GM12864 (cell line): Measurements from ENCODE around the gene FAM131C.
"Not testable (repeated sequence)": the region's sequence is repeated elsewhere in the genome, so short reads cannot be mapped to it uniquely, and the experiment has no call there.

Experiments
- DNase-seq: peaks from one replicate; pipeline ENCODE4 v3.0.0-alpha.2; 2011; ENCODE audit warnings: low read depth
- H3K4me3 ChIP-seq: 2 replicates; pipeline ENCODE4 v1.5.1; 2011; ENCODE audit warnings: mild to moderate bottlenecking, low read depth, low read length, control low read depth
- TF ChIP-seq, protein P1 (sequence below): IDR thresholded peaks from 2 replicates; pipeline ENCODE4 v1.5.1; 2011; ENCODE audit warnings: low read depth, mild to moderate bottlenecking, moderate library complexity, low read length, control low read depth, inconsistent platforms; ENCODE audit errors: missing control alignments

Gene FAM131C

DNA sequence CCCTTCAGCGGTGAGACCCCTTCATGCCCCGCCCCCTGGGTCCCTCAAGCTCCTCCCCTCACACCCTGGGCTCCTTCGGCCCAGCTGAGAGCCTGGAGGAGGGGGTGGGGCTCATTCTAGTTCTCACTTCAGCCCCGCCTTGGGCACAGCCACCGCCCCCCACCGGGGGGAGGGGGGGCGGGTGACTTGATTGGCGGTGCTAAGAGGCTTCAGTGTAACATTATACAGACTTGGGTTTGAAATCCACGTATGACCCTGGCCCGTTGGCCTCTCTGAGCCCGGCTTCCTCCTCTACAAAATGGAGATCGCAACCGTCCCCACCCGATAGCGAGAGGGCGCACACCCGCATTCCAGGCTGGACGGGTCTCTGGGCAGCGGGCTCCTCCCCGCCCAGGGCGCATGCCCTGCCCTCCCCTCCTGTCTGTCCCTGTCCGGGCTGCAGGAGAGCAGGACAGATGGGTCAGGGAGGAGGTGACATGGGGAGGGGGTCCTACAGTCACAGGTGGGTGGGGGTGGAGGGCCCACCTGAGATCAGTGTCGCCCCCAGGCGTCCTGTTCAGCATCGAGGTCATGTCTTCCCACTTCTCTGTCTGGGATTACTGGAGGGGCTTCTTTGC lies 24.8 kb downstream of the FAM131C start:
- DNase-seq = no peak
- TF ChIP-seq, protein P1, sequence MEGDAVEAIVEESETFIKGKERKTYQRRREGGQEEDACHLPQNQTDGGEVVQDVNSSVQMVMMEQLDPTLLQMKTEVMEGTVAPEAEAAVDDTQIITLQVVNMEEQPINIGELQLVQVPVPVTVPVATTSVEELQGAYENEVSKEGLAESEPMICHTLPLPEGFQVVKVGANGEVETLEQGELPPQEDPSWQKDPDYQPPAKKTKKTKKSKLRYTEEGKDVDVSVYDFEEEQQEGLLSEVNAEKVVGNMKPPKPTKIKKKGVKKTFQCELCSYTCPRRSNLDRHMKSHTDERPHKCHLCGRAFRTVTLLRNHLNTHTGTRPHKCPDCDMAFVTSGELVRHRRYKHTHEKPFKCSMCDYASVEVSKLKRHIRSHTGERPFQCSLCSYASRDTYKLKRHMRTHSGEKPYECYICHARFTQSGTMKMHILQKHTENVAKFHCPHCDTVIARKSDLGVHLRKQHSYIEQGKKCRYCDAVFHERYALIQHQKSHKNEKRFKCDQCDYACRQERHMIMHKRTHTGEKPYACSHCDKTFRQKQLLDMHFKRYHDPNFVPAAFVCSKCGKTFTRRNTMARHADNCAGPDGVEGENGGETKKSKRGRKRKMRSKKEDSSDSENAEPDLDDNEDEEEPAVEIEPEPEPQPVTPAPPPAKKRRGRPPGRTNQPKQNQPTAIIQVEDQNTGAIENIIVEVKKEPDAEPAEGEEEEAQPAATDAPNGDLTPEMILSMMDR = no peak
- H3K4me3 ChIP-seq = no peak overlapping the region

DNA sequence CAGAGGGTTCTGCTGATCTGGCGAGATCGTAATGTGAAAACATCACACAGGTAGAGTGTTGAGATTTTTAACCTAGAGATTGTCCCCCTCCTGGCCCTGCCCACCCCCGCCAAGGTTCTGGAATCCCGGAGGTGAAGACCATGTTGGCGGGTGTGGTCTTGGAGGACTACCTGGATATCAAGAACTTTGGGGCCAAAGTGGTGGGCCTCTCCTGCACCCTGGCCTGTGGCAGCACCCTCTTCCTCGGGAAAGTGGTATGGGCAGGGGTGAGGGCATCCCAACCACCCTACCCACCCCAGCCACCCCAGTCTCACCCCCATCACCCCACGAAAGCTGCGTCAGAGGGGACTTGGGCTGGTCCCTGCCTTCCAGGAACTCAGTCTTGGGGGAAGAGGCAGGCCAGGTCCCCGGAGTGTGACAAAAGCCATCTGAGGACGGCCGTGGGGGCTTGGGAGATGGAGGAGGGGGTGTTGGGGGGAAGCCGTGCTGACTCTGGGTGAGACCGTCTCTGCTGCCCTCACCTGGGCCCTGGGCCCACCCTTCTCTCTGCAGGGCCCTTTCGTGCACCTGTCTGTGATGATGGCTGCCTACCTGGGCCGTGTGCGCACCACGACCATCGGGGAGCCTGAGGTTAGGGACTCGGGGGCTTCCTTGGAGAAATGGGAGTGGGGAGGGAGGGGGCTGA lies 25.5 kb downstream of the FAM131C start:
- TF ChIP-seq, protein P1 = no peak
- no peak for DNase-seq
- no peak overlapping the region for H3K4me3 ChIP-seq

DNA sequence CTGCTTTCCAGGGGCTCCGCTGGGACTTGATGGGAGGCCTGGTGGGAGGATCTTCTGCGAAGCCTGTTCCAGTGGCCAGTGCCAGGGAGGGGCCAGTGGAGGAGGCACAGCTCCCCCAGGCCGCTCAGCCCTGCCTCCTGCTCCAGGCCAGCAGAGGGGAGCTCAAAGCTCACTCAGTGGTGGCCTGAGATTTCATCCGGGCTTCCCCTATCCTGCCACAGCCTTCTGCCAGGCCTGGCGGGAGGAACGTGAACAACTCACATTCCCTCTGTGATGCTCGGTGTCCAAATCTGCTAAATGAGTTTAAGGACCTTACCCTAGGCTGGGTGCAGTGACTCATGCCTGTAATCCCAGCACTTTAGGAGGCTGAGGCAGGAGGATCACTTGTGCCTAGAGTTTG lies 26.6 kb downstream of the FAM131C start:
- no peak overlapping the region for H3K4me3 ChIP-seq
- TF ChIP-seq, protein P1 = no peak
- no peak for DNase-seq

DNA sequence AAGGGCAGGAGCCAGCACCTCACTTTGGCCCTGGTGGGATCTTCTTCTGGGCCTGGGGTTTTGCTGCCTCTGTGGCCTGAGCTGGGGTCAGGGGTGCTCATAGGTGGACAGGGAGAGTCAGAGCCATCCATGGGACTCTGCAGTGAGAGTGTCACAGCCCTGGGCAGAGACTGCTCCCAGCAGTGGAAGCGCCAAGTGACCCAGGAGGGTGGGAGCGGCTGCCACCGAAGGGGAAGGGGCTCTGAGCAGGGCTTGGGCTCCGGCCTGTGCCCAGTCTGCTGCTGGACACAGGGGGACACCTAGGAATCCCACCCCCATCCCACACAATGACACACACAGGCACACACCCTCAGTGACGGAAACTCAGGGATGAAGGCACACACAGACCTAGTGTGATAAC lies 29.5 kb downstream of the FAM131C start:
- DNase-seq = no peak
- no peak overlapping the region for H3K4me3 ChIP-seq
- TF ChIP-seq, protein P1 = no peak

DNA sequence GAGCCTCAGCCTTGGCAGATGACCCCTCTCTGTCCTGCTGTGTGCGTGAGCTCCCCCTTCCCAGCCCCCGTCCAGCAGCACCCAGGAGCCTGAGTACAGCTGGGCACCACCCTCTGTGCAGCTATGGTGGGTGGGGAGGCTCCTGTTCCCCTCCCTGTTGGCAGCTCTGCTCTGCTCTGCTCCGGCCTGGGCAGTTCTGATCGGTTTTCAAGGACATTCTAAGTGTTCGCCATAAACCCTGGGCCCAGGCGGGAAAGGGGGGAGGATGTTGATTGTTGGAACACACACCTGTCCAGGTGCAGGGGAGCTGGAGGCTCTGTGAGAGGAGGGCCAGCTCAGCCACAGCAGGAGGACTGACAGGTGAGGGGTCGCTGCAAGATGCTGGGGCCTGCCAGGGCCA lies 29.9 kb downstream of the FAM131C start, which contains the start of gene CLCNKB:
CLCNKB (plus strand) TSS at position 262 of the 400 bp plus-strand sequence. CDS start 711 bp downstream, outside the sequence.
- no peak for DNase-seq
- no peak within 1 kb of the TSS for H3K4me3 ChIP-seq
- TF ChIP-seq, protein P1 = no peak

DNA sequence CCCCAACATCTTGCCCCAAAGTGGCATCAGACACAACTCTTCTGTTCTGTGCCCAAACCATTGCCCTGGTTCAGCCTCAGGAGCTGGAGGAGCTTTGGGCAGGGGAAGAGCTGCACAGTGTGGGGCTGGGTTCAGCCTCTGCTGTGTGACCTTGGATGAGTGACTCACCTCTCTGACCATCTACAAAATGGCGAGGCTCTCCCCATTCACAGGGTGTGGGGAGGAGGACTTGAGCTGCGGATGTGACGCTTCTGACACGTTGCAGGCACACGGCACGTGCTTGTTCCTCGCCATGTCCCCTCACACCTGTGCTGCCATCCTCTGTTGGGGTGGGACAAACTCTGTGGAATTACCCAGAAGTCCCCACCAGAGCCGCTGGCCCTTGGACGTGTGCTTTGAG lies 30.8 kb downstream of the FAM131C start:
- not testable (repeated sequence) for DNase-seq

DNA sequence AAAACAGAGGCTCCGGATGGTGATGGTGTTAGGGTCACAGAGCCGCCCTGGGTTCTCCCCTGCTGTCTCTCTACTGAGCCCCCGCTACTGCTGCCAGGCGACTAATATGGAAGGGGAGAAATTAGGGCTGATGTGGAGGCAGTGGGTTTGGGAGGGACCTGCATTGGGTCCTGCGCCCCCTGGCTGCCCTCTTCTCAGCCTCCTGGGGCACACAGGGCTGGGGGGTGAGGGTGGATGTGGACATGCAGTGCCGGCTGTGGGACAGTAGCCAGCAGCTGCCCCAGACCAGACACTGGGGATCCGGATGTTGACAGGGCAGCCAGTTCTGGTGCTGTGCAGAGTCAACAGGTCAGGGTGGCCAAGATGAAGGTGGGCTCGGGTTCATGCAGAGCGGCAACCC lies 31.4 kb downstream of the FAM131C start:
- TF ChIP-seq, protein P1 = no peak
- no peak overlapping the region for H3K4me3 ChIP-seq
- no peak for DNase-seq

More for the DNA sequence above, 30.8 kb downstream of the FAM131C start:
- H3K4me3 ChIP-seq = not testable (repeated sequence)
